H9 (cell line): Measurements from ENCODE around the gene AZI2. TPM values are rescaled to one million over a fixed set of nuclear protein-coding genes. Genes with fewer than 3 reads are reported as not detected.

Experiments
- DNase-seq: peaks from one replicate; pipeline ENCODE4 v3.0.0-alpha.2; 2017
- H2AFZ ChIP-seq: one replicate; pipeline ENCODE4 v1.6.1; 2013; ENCODE audit warnings: mild to moderate bottlenecking, low read length, control low read depth, moderate library complexity
- H2AK5ac ChIP-seq: 2 replicates; pipeline ENCODE4 v1.6.1; 2013; ENCODE audit warnings: low read length, control low read depth, mixed read lengths; ENCODE audit not compliant: insufficient read length
- H2BK120ac ChIP-seq: one replicate; pipeline ENCODE4 v1.6.1; 2013; ENCODE audit warnings: low read depth, mild to moderate bottlenecking, low read length, control low read depth, inconsistent platforms; ENCODE audit not compliant: poor library complexity, severe bottlenecking
- H2BK12ac ChIP-seq: 2 replicates; pipeline ENCODE4 v1.6.1; 2013; ENCODE audit warnings: low read length, control low read depth, mixed read lengths, low read depth; ENCODE audit not compliant: insufficient read length
- H2BK15ac ChIP-seq: 2 replicates; pipeline ENCODE4 v1.6.1; 2013; ENCODE audit warnings: low read depth, low read length, control low read depth
- H2BK20ac ChIP-seq: one replicate; pipeline ENCODE4 v1.6.1; 2013; ENCODE audit warnings: low read depth, mild to moderate bottlenecking, low read length, control low read depth, inconsistent platforms; ENCODE audit not compliant: poor library complexity, severe bottlenecking
- H2BK5ac ChIP-seq: 2 replicates; pipeline ENCODE4 v1.6.1; 2013; ENCODE audit warnings: low read length, control low read depth, mixed read lengths; ENCODE audit not compliant: insufficient read length
- H3K14ac ChIP-seq: 2 replicates; pipeline ENCODE4 v1.6.1; 2013; ENCODE audit warnings: low read length, control low read depth; ENCODE audit not compliant: insufficient read depth
- H3K18ac ChIP-seq: 2 replicates; pipeline ENCODE4 v1.6.1; 2013; ENCODE audit warnings: low read depth, mild to moderate bottlenecking, mixed read lengths, low read length, control low read depth; ENCODE audit not compliant: insufficient read length
- H3K23ac ChIP-seq: 2 replicates; pipeline ENCODE4 v1.6.1; 2013; ENCODE audit warnings: low read length, control low read depth, mixed read lengths, low read depth; ENCODE audit not compliant: insufficient read length
- H3K23me2 ChIP-seq: 2 replicates; pipeline ENCODE4 v1.6.1; 2013; ENCODE audit warnings: low read depth, mild to moderate bottlenecking, mixed read lengths, low read length, control low read depth; ENCODE audit not compliant: insufficient read length, poor library complexity, severe bottlenecking
- H3K27ac ChIP-seq: 2 replicates; pipeline ENCODE4 v1.5.1; 2013; ENCODE audit warnings: low read length, control low read depth, mixed read lengths, low read depth; ENCODE audit not compliant: insufficient read length
- H3K27me3 ChIP-seq: 2 replicates; pipeline ENCODE4 v1.6.1; 2013; ENCODE audit warnings: low read length, control low read depth, inconsistent platforms; ENCODE audit not compliant: insufficient read depth
- H3K4ac ChIP-seq: 2 replicates; pipeline ENCODE4 v1.6.1; 2013; ENCODE audit warnings: low read depth, mild to moderate bottlenecking, control low read depth, inconsistent platforms, low read length, moderate library complexity
- H3K4me1 ChIP-seq: 2 replicates; pipeline ENCODE4 v1.6.1; 2013; ENCODE audit warnings: low read length, control low read depth, inconsistent platforms; ENCODE audit not compliant: insufficient read depth
- H3K4me2 ChIP-seq: 2 replicates; pipeline ENCODE4 v1.6.1; 2013; ENCODE audit warnings: low read length, control low read depth, mixed read lengths; ENCODE audit not compliant: insufficient read length, insufficient read depth
- H3K56ac ChIP-seq: 2 replicates; pipeline ENCODE4 v1.6.1; 2013; ENCODE audit warnings: low read depth, mild to moderate bottlenecking, mixed read lengths, low read length, control low read depth; ENCODE audit not compliant: insufficient read length
- H3K79me1 ChIP-seq: 2 replicates; pipeline ENCODE4 v1.6.1; 2013; ENCODE audit warnings: low read depth, mild to moderate bottlenecking, moderate library complexity, low read length, control low read depth, inconsistent platforms; ENCODE audit not compliant: insufficient read depth, poor library complexity, severe bottlenecking
- H3K79me2 ChIP-seq: 2 replicates; pipeline ENCODE4 v1.6.1; 2013; ENCODE audit warnings: low read length, control low read depth, inconsistent platforms; ENCODE audit not compliant: insufficient read depth
- H3K9ac ChIP-seq: 2 replicates; pipeline ENCODE4 v1.6.1; 2013; ENCODE audit warnings: low read length, control low read depth, mixed read lengths; ENCODE audit not compliant: insufficient read length; ENCODE audit errors: extremely low read depth
- H3K9me3 ChIP-seq: one replicate; pipeline ENCODE4 v1.6.1; 2013; ENCODE audit warnings: low read depth, low read length, inconsistent platforms; ENCODE audit not compliant: control insufficient read depth
- H3T11ph ChIP-seq: one replicate; pipeline ENCODE4 v1.6.1; 2013; ENCODE audit warnings: mild to moderate bottlenecking, low read length, control low read depth, inconsistent platforms
- H4K20me1 ChIP-seq: one replicate; pipeline ENCODE4 v1.6.1; 2013; ENCODE audit not compliant: control insufficient read depth, insufficient read length, insufficient read depth
- H4K5ac ChIP-seq: 2 replicates; pipeline ENCODE4 v1.6.1; 2013; ENCODE audit warnings: low read depth, mild to moderate bottlenecking, mixed read lengths, low read length, control low read depth; ENCODE audit not compliant: insufficient read length
- H4K8ac ChIP-seq: replicated peaks from 2 replicates; pipeline ENCODE4 v1.6.1; 2013; ENCODE audit warnings: low read length, control low read depth, mixed read lengths, low read depth; ENCODE audit not compliant: insufficient read length
- H4K91ac ChIP-seq: 2 replicates; pipeline ENCODE4 v1.6.1; 2013; ENCODE audit warnings: low read depth, mild to moderate bottlenecking, moderate library complexity, mixed read lengths, low read length, control low read depth; ENCODE audit not compliant: insufficient read length
- H3K27ac Mint-ChIP-seq, 3 experiments: 2 replicates in 2 of 3; 3 replicates in 1 of 3; pipeline ENCODE4 v1.8.0; 2020 to 2021; ENCODE audit warnings: mixed read lengths in 3 of 3, mild to moderate bottlenecking in 1 of 3, moderate library complexity in 1 of 3
- H3K27me3 Mint-ChIP-seq: 2 replicates; pipeline ENCODE4 v1.8.0; 2021; ENCODE audit warnings: low read depth, mild to moderate bottlenecking, moderate library complexity, mixed read lengths
- H3K36me3 Mint-ChIP-seq, 3 experiments: 2 replicates in 2 of 3; 3 replicates in 1 of 3; pipeline ENCODE4 v1.8.0; 2020 to 2021; ENCODE audit warnings: low read depth in 3 of 3, mixed read lengths in 3 of 3; ENCODE audit not compliant: insufficient read depth in 1 of 3
- H3K4me1 Mint-ChIP-seq, 2 experiments: 2 replicates each; pipeline ENCODE4 v1.8.0; 2020; ENCODE audit warnings: mixed read lengths in 2 of 2
- H3K4me3 Mint-ChIP-seq, 2 experiments: 2 replicates in 1 of 2; 3 replicates in 1 of 2; pipeline ENCODE4 v1.8.0; 2020 to 2021; ENCODE audit warnings: mild to moderate bottlenecking in 2 of 2, mixed read lengths in 2 of 2, moderate library complexity in 1 of 2
- H3K9me3 Mint-ChIP-seq, 2 experiments: 2 replicates in 1 of 2; 3 replicates in 1 of 2; pipeline ENCODE4 v1.8.0; 2020; ENCODE audit warnings: mild to moderate bottlenecking in 2 of 2, mixed read lengths in 2 of 2, moderate library complexity in 1 of 2
- CTCF ChIP-seq: fragments of 200-600 bp; sonication (generic); conservative IDR thresholded peaks from 3 replicates; pipeline ENCODE4 v1.8.0; 2021; ENCODE audit warnings: antibody characterized with exemption, mild to moderate bottlenecking
- WGBS: extraction: QIAGEN DNeasy Blood & Tissue Kit; methylation state at CpG from one replicate; pipeline ENCODE4 v1.1.7; 2013; ENCODE audit warnings: missing lambda C conversion rate, low lambda C conversion rate, mixed read lengths; ENCODE audit not compliant: insufficient read length; ENCODE audit errors: extremely low coverage; 5-methylcytosine and 5-hydroxymethylcytosine counted together
- total RNA-seq: library from RNA; stranded (reverse); gene quantifications from 2 replicates; pipeline ENCODE4 v1.2.1, GENCODE V29; 2021

AZI2 gene
- total RNA-seq, 1 experiment from 2014 or later = 36.7 TPM

- Mint-ChIP-seq H3K4me1 (peaks cover 23 to 25% of the 10 kb centered on the region in 2 experiments), H3K27ac (no peak overlapping the region), H3K4me3 (no peak overlapping the region), H3K9me3 (no peaks in the 10 kb centered on the region), H3K36me3 (0 out of 7 replicates have a peak, but pooled peaks cover 0 to 6% (median 0%) of the 10 kb centered on the region in 3 experiments), H3K27me3 (no peaks in the 10 kb centered on the region)
- Histone ChIP-seq H3K79me1 (no peaks in the 10 kb centered on the region), H3K9ac (no peak overlapping the region), H3K79me2 (peaks cover 2% of the 10 kb centered on the region; the same call in 1 of the 2 replicates), H4K20me1 (no peaks in the 10 kb centered on the region), H3K14ac (no peak overlapping the region), H2BK5ac (no peak overlapping the region), H2AFZ (no peak overlapping the region), H3K4ac (no peak overlapping the region), H4K91ac (no peak overlapping the region), H2BK120ac (no peak overlapping the region), H4K8ac (no peak overlapping the region), H3K23ac (no peak overlapping the region), H3K4me2 (no peak overlapping the region), H2BK15ac (no peak overlapping the region), H3K9me3 (no peaks in the 10 kb centered on the region), H3K56ac (no peak overlapping the region), H3K4me1 (no peaks in the 10 kb centered on the region; the same call in 1 of the 2 replicates), H2AK5ac (no peak overlapping the region), H3K23me2 (peaks cover 6% of the 10 kb centered on the region), H3K27me3 (no peaks in the 10 kb centered on the region), H3K27ac (no peak overlapping the region), H2BK20ac (no peak overlapping the region), H3T11ph (no peak overlapping the region), H3K18ac (no peak overlapping the region), H2BK12ac (no peak overlapping the region), H4K5ac (no peak overlapping the region)
- WGBS = no CpG with 5 or more reads among the region's 1 CpG
- no peak for DNase-seq
- no peak for TF ChIP-seq CTCF
Observed at GRCh38 chr3:28345690-28346089, 2.9 kb downstream of the AZI2 start.
